Heart left ventricle (tissue), 16 donors: Measurements from ENCODE around the gene RXRB. TPM values are rescaled to one million over a fixed set of nuclear protein-coding genes. Genes with fewer than 3 reads are reported as not detected.
A peak's percentile ranks its signal among the peaks of the same experiment; 100 is the strongest.

ENCODE experiments used
- ATAC-seq, 4 donors: fragments of 200-7000 bp; cut with Tn5 transposase; one replicate each; pipeline ENCODE4 v1.9.1; 2020 to 2022; ENCODE audit warnings: moderate library complexity in 4 of 4, mild to moderate bottlenecking in 3 of 4, moderate number of reproducible peaks in 1 of 4
- DNase-seq, 5 donors: peaks; one replicate each; pipeline ENCODE4 v3.0.0-alpha.2; 2020
- H3K27ac ChIP-seq, 12 donors: fragments of 200-600 bp; sonication (generic) in 4 of 12; one replicate each; pipeline versions ENCODE4 v1.5.0 to v1.8.0; 2016 to 2022; ENCODE audit warnings: mild to moderate bottlenecking in 2 of 12
- H3K27me3 ChIP-seq, 9 donors: fragments of 200-600 bp; sonication (generic) in 2 of 9; one replicate each; pipeline versions ENCODE4 v1.5.1 to v1.8.0; 2016 to 2022; ENCODE audit warnings: mild to moderate bottlenecking in 3 of 9
- H3K36me3 ChIP-seq, 9 donors: fragments of 200-600 bp; sonication (generic) in 2 of 9; one replicate each; pipeline versions ENCODE4 v1.5.0 to v1.8.0; 2018 to 2022; ENCODE audit warnings: mild to moderate bottlenecking in 2 of 9
- H3K4me1 ChIP-seq, 12 donors: fragments of 200-600 bp; sonication (generic) in 4 of 12; one replicate each; pipeline versions ENCODE4 v1.5.0 to v1.8.0; 2016 to 2022; ENCODE audit warnings: mild to moderate bottlenecking in 3 of 12
- H3K4me3 ChIP-seq, 12 donors: fragments of 200-600 bp; sonication (generic) in 4 of 12; one replicate each; pipeline versions ENCODE4 v1.5.0 to v1.8.0; 2017 to 2022; ENCODE audit warnings: mild to moderate bottlenecking in 9 of 12, moderate library complexity in 4 of 12
- H3K9me3 ChIP-seq, 12 donors: fragments of 200-600 bp; sonication (generic) in 4 of 12; one replicate each; pipeline versions ENCODE4 v1.5.0 to v1.8.0; 2016 to 2022; ENCODE audit warnings: mild to moderate bottlenecking in 1 of 12
- CTCF ChIP-seq, 12 donors: fragments of 200-600 bp; sonication (generic) in 4 of 12; IDR thresholded peaks; one replicate each; pipeline versions ENCODE4 v1.5.0 to v1.8.0; 2018 to 2022; ENCODE audit warnings: antibody characterized with exemption in 12 of 12, mild to moderate bottlenecking in 5 of 12
- POLR2A ChIP-seq, 2 donors: fragments of 450-650 bp; IDR thresholded peaks; one replicate each; pipeline ENCODE4 v1.6.1; 2017; ENCODE audit warnings: antibody characterized with exemption in 2 of 2, mild to moderate bottlenecking in 2 of 2, moderate library complexity in 2 of 2
- WGBS, 4 donors: extraction: QIAGEN DNeasy Blood & Tissue Kit in 2 of 4; methylation state at CpG; one replicate each; pipeline versions ENCODE4 v1.1.5 to v1.1.7; 2013 to 2018; 5-methylcytosine and 5-hydroxymethylcytosine counted together
- intact Hi-C, 10 donors: fragments of 100-400 bp; cut with DNase I; formaldehyde crosslinking; loops; one replicate each; pipeline versions ENCODE4 v1.11.1 to v1.14.2; 2022
- polyA plus RNA-seq, 2 donors: library from polyadenylated mRNA; stranded (reverse); fragments of 200-250 nt; gene quantifications; one replicate each; pipeline ENCODE4 v1.2.3, GENCODE V29; 2013
- total RNA-seq, 9 donors: library from RNA; depleted of rRNA in 2 of 9; stranded (reverse); fragments of >200 nt in 2 of 9; fragmentation: NEBNext Ultra II Directional in 3 of 9; extraction: Animal tissue kit (Norgen Biotek cat#: 25700) in 3 of 9; gene quantifications; one replicate each; pipeline versions ENCODE4 v1.1.0 to v1.2.4, GENCODE V29; 2016 to 2023
- donor health status: ischemic (EF 13 %, LVEDD 7.1; RV severe dilation, severe dysfunction).
- donor health status: healthy with polysubstance abuse.
- donor health status: DM: no; HTN: yes; CAD: no.
- donor health status: DM: no; HTN: no; CAD: no.
- donor health status: ischemic (EF 25% LVEDD 6.9; RV normal size, moderate dysfunction).
- donor health status: ischemic (EF 25% LVEDD 5.7; RV mildly dilated, moderate dysfunction).
- donor health status: healthy.
- donor health status: DM: yes; HTN: yes; CAD: no.
- donor health status: ischemic (EF 35%, LVEDD 5.7; RV mildly dilated, moderate dysfunction).
- donor health status: nonischemic (EF 11% LVEDD 7.7; RV severe dilation, severe dysfunction).
- donor health status: DM: yes; HTN: yes; CAD: no.
- donor health status: PGD.
- donor health status: ischemic (EF 29% LVEDD 5.4; RV normal size, mild dysfunction).
- donor health status: nonischemic (EF 23%, LVEDD 6.1; RV moderate dilation, normal function).

The RXRB gene
- total and polyA plus RNA-seq, 11 donors: 20.7 to 39.6 (median 29.8) TPM

GRCh38 chr6:33216117-33216649 lies 15.7 kb upstream of the RXRB start:
- peaks cover 0 to 22% (median 15%) of the 10 kb centered on the region in 12 donors for H3K4me1 ChIP-seq
- H3K9me3 ChIP-seq: no peaks in the 10 kb centered on the region
- no peak overlapping the region for H3K4me3 ChIP-seq
- 88 to 100% (median 90%) methylated on average over 2 to 4 of the region's 4 CpGs for WGBS, 4 donors
- TF ChIP-seq POLR2A (IDR thresholded peaks at IDR 0.05) (no peak), CTCF (IDR thresholded peaks at IDR 0.05) (no peak)
- intact Hi-C loops: no loop called here
- H3K27me3 ChIP-seq: peaks cover 0 to 10% (median 0%) of the 10 kb centered on the region in 9 donors
- no peak overlapping the region for H3K27ac ChIP-seq
- DNase-seq (no peak), ATAC-seq (no peak)
- peaks cover 0 to 8% (median 0%) of the 10 kb centered on the region in 9 donors for H3K36me3 ChIP-seq

GRCh38 chr6:33215271-33216116 lies 15.0 kb upstream of the RXRB start:
- Histone ChIP-seq H3K4me1 (peaks cover 0 to 22% (median 15%) of the 10 kb centered on the region in 12 donors), H3K9me3 (no peaks in the 10 kb centered on the region), H3K27ac (no peak overlapping the region), H3K27me3 (peaks cover 0 to 5% (median 0%) of the 10 kb centered on the region in 9 donors), H3K4me3 (no peak overlapping the region), H3K36me3 (peaks cover 0 to 14% (median 6%) of the 10 kb centered on the region in 9 donors)
- 78 to 88% (median 82%) methylated on average over 8 to 9 of the region's 9 CpGs for WGBS, 4 donors
- intact Hi-C loops: no loop called here
- DNase-seq (no peak), ATAC-seq (no peak)
- TF ChIP-seq POLR2A (IDR thresholded peaks at IDR 0.05) (no peak), CTCF (IDR thresholded peaks at IDR 0.05) (no peak)

GRCh38 chr6:33213989-33214335 lies 13.5 kb upstream of the RXRB start:
- Histone ChIP-seq H3K9me3 (no peaks in the 10 kb centered on the region), H3K4me1 (peaks cover 0 to 26% (median 16%) of the 10 kb centered on the region in 12 donors), H3K27me3 (peaks cover 0 to 5% (median 0%) of the 10 kb centered on the region in 9 donors), H3K36me3 (peaks cover 0 to 25% (median 17%) of the 10 kb centered on the region in 9 donors), H3K27ac (peak overlapping the region in 7 of 12 donors; percentile 5 to 66 (median 38)), H3K4me3 (peak overlapping the region; percentile 21 to 67 (median 56))
- peak in 2 of 4 donors; percentile 4 to 15 for ATAC-seq
- intact Hi-C loops: loop anchor here in 2 of 10 donors (5.0 kb wide), 1 partner anchor 33 kb away; no protein-coding TSS in a partner anchor
- DNase-seq: no peak
- 23 to 27% (median 24%) methylated on average over 9 of the region's 9 CpGs for WGBS, 4 donors
- TF ChIP-seq POLR2A (IDR thresholded peaks at IDR 0.05) (no peak), CTCF (IDR thresholded peaks at IDR 0.05) (no peak)
